Activated B cell treated with CpG ODN at 0.5 μM for 24 hours (primary cell): ENCODE results near the gene EFCC1. TPM values are rescaled to one million over a fixed set of nuclear protein-coding genes. Genes with fewer than 3 reads are reported as not detected.

ENCODE experiments used
- ATAC-seq: fragments of 200-7000 bp; cut with Tn5 transposase; one replicate; pipeline ENCODE4 v1.10.0; 2021; ENCODE audit warnings: low read depth, mild to moderate bottlenecking, moderate library complexity
- CTCF ChIA-PET: fragments of 350-600 bp; sonication (Branson Sonifier 250); formaldehyde crosslinking; loops from one replicate; lab custom pipeline; 2021; ENCODE audit warnings: antibody characterized with exemption; lab: Charles Lee
- POLR2A ChIA-PET: fragments of 350-600 bp; sonication (Branson Sonifier 250); formaldehyde crosslinking; loops from one replicate; lab custom pipeline; 2021; ENCODE audit warnings: antibody characterized with exemption; lab: Charles Lee
- DNase-seq: peaks from one replicate; pipeline ENCODE4 v3.0.0; 2022
- H3K27ac Mint-ChIP-seq: one replicate; pipeline ENCODE4 v1.8.0; 2020; ENCODE audit warnings: mixed read lengths
- H3K27me3 Mint-ChIP-seq: one replicate; pipeline ENCODE4 v1.8.0; 2021; ENCODE audit warnings: mixed read lengths
- H3K36me3 Mint-ChIP-seq: one replicate; pipeline ENCODE4 v1.8.0; 2021; ENCODE audit warnings: low read depth, mixed read lengths
- H3K4me1 Mint-ChIP-seq: one replicate; pipeline ENCODE4 v1.8.0; 2021; ENCODE audit warnings: mixed read lengths
- H3K4me3 Mint-ChIP-seq: one replicate; pipeline ENCODE4 v1.8.0; 2020; ENCODE audit warnings: mild to moderate bottlenecking, mixed read lengths
- H3K9me3 Mint-ChIP-seq: one replicate; pipeline ENCODE4 v1.8.0; 2020; ENCODE audit warnings: mixed read lengths
- CTCF ChIP-seq: fragments of 200-600 bp; IDR thresholded peaks from one replicate; pipeline ENCODE4 v1.8.0; 2022; ENCODE audit warnings: antibody characterized with exemption, mild to moderate bottlenecking
- intact Hi-C: fragments of 100-400 bp; cut with micrococcal nuclease; formaldehyde crosslinking; loops from one replicate; pipeline ENCODE4 v1.15.1; 2024
- total RNA-seq: library from RNA; stranded (reverse); gene quantifications from 2 replicates; pipeline ENCODE4 v1.2.3, GENCODE V29; 2022

EFCC1 gene
- total RNA-seq, 1 donor from 2014 or later = not detected

GRCh38 chr3:129052675-129053074 lies 51.6 kb downstream of the EFCC1 start:
- POLR2A ChIA-PET = interaction anchor here (0.9 to 2.5 kb wide), 5 partner anchors 25 to 264 kb away, joined by 3 to 33 read pairs (median 5); partner anchors contain the start of gene COPG1
- ATAC-seq (no peak), DNase-seq (no peak)
- H3K4me3 Mint-ChIP-seq = no peak overlapping the region
- H3K9me3 Mint-ChIP-seq = peaks cover 6% of the 10 kb centered on the region
- peaks cover 3% of the 10 kb centered on the region for H3K36me3 Mint-ChIP-seq
- intact Hi-C loops = loop anchor here (1.0 to 5.0 kb wide), 6 partner anchors 25 to 265 kb away; partner anchors contain the start of gene ISY1
- peaks cover 6% of the 10 kb centered on the region for H3K4me1 Mint-ChIP-seq
- TF ChIP-seq CTCF = no peak
- CTCF ChIA-PET = interaction anchor here (0.8 to 5.3 kb wide), 17 partner anchors 36 to 271 kb away, joined by 3 to 135 read pairs (median 4); partner anchors contain the start of genes CFAP92, COPG1 and RAB43
- H3K27ac Mint-ChIP-seq = no peak overlapping the region
- H3K27me3 Mint-ChIP-seq = peaks cover 23% of the 10 kb centered on the region

GRCh38 chr3:129054605-129055104 lies 53.6 kb downstream of the EFCC1 start:
- intact Hi-C loops = loop anchor here (5.0 kb wide), 1 partner anchor 263 kb away; a partner anchor contains a TSS
- no peak for TF ChIP-seq CTCF
- CTCF ChIA-PET = interaction anchor here (1.2 to 5.3 kb wide), 4 partner anchors 24 to 191 kb away, joined by 5 to 56 read pairs (median 16); partner anchors contain the start of gene RAB43
- Mint-ChIP-seq H3K4me3 (no peak overlapping the region), H3K36me3 (no peaks in the 10 kb centered on the region), H3K27me3 (peaks cover 21% of the 10 kb centered on the region), H3K9me3 (no peaks in the 10 kb centered on the region), H3K4me1 (peaks cover 10% of the 10 kb centered on the region), H3K27ac (no peak overlapping the region)
- ATAC-seq (no peak), DNase-seq (no peak)
- POLR2A ChIA-PET = no interaction called here

- TF ChIP-seq CTCF = no peak
- no peak overlapping the region for H3K27ac Mint-ChIP-seq
- H3K4me3 Mint-ChIP-seq = no peak overlapping the region
- H3K9me3 Mint-ChIP-seq = no peaks in the 10 kb centered on the region
- CTCF ChIA-PET = interaction anchor here (0.7 kb wide), 1 partner anchor 190 kb away, joined by 4 read pairs; no protein-coding TSS in a partner anchor
- intact Hi-C loops = no loop called here
- no peak for ATAC-seq
- H3K27me3 Mint-ChIP-seq = peaks cover 31% of the 10 kb centered on the region
- H3K36me3 Mint-ChIP-seq = no peaks in the 10 kb centered on the region
- H3K4me1 Mint-ChIP-seq = peaks cover 10% of the 10 kb centered on the region
- no peak for DNase-seq
- POLR2A ChIA-PET = no interaction called here
These were observed 55.5 kb downstream of the EFCC1 start for GRCh38 chr3:129056451-129057173.

GRCh38 chr3:129057249-129057648 lies 56.1 kb downstream of the EFCC1 start:
- Mint-ChIP-seq H3K27me3 (peaks cover 31% of the 10 kb centered on the region), H3K36me3 (no peaks in the 10 kb centered on the region), H3K27ac (no peak overlapping the region), H3K9me3 (no peaks in the 10 kb centered on the region), H3K4me3 (no peak overlapping the region), H3K4me1 (peaks cover 10% of the 10 kb centered on the region)
- ChIA-PET CTCF (interaction anchor here (0.7 kb wide), 1 partner anchor 189 kb away, joined by 4 read pairs; no protein-coding TSS in a partner anchor), POLR2A (no interaction called here)
- ATAC-seq (no peak), DNase-seq (no peak)
- TF ChIP-seq CTCF = no peak
- intact Hi-C loops = no loop called here
